ENCODE results near the gene TMEM242. TPM values are rescaled to one million over a fixed set of nuclear protein-coding genes. Genes with fewer than 3 reads are reported as not detected.

Gene TMEM242
- polyA plus RNA-seq, 2 of the 4 experiments (the other 2 are of a cell fraction), result 5.3 to 7.4 TPM

DNA sequence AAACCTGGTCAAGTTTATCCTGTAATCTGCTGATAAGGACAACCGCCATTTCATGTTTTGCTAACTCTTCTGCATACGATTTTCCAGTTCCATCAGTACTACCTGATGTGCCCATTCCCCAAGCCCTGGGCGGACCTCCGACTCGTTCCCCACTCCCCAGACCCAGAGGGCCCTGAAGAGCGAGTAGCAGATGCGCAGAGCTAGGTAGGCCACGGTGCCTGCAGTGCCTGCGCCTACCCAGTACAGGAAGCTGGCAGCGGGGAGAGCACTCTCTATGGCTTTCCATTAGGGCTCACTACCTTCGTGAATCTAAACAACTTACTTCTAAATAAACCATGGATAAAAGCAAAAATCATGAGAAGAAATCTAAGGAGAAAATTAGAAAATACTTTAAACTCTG lies 43.3 kb upstream of the TMEM242 start:
- POLR2A ChIA-PET, result no interaction called here
- TF ChIP-seq ZC3H11A (IDR thresholded peaks at IDR 0.05) (no peak), CBX8 (IDR thresholded peaks at IDR 0.05) (no peak), TP53 (CRISPR knock-in tag; IDR thresholded peaks at IDR 0.05) (no peak)
- TF ChIP-seq, protein P1, sequence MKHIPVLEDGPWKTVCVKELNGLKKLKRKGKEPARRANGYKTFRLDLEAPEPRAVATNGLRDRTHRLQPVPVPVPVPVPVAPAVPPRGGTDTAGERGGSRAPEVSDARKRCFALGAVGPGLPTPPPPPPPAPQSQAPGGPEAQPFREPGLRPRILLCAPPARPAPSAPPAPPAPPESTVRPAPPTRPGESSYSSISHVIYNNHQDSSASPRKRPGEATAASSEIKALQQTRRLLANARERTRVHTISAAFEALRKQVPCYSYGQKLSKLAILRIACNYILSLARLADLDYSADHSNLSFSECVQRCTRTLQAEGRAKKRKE (CRISPR knock-in tag; IDR thresholded peaks at IDR 0.05; ENCODE audit: low read depth), result no peak
- Histone ChIP-seq H3K4me2 (no peak overlapping the region), H3K4me3 (no peak overlapping the region), H3K27ac (no peak overlapping the region), H3K9me3 (no peaks in the 10 kb centered on the region), H3K4me1 (no peaks in the 10 kb centered on the region)
- ATAC-seq (no peak), FAIRE-seq (no peak), DNase-seq (ENCODE audit: low read depth in 1 of 2, low spot score in 1 of 2) (no peak)
- 67% methylated on average over 9 of the region's 11 CpGs for WGBS (ENCODE audit: missing lambda C conversion rate)
- CTCF ChIA-PET, result no interaction called here

GRCh38 chr6:157364705-157365104 lies 41.4 kb upstream of the TMEM242 start:
- no peak for TF ChIP-seq SREBF2 (IDR thresholded peaks at IDR 0.05)
- no peak for TF ChIP-seq CBX8 (IDR thresholded peaks at IDR 0.05)
- TF ChIP-seq RCOR1 (IDR thresholded peaks at IDR 0.05; ENCODE audit: low read depth, low read length), result no peak
- TF ChIP-seq, protein P1 (CRISPR knock-in tag; IDR thresholded peaks at IDR 0.05; ENCODE audit: low read depth), result no peak
- TF ChIP-seq HOXB5 (CRISPR knock-in tag; IDR thresholded peaks at IDR 0.05), result no peak
- TF ChIP-seq ZNF302 (CRISPR knock-in tag; IDR thresholded peaks at IDR 0.05), result no peak
- no peak for TF ChIP-seq CEBPB (IDR thresholded peaks at IDR 0.05)
- no peak for TF ChIP-seq NR3C1 (IDR thresholded peaks at IDR 0.05)
- no peak for TF ChIP-seq HDAC2 (IDR thresholded peaks at IDR 0.05)
- no peak for DNase-seq (ENCODE audit: low read depth in 1 of 2, low spot score in 1 of 2)
- no peak for FAIRE-seq
- Histone ChIP-seq H3K4me2 (no peak overlapping the region), H3K4me3 (no peak overlapping the region), H3K9me3 (no peaks in the 10 kb centered on the region), H3K4me1 (no peaks in the 10 kb centered on the region), H3K27ac (no peak overlapping the region)
- ChIA-PET CTCF (interaction anchor here (0.6 to 1.4 kb wide), 2 partner anchors 8 to 303 kb away, joined by 3 to 6 read pairs; no protein-coding TSS in a partner anchor), POLR2A (no interaction called here)
- ATAC-seq, result no peak
- 91% methylated on average over 1 of the region's 1 CpG for WGBS (ENCODE audit: missing lambda C conversion rate)

DNA sequence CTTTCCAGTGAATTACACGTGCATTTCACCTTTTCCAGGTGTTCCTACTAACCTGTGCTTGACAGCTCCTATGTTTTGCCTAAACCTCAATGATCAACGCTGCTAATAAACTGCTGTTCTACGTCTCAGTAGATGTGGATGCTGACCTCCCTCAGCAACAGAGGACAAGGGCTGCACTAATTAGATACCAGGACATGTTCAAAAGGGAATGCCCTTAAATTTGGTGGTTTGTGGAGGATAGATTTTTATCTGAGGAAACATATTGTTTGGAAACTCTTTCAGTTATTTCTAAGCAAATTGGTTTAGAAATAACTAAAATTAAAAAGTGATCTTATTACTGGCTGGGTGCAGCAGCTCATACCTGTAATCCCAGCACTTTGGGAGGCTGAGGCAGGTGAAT lies 38.6 kb upstream of the TMEM242 start:
- no peaks in the 10 kb centered on the region for H3K9me3 ChIP-seq
- no peak overlapping the region for H3K4me2 ChIP-seq
- ATAC-seq (no peak), DNase-seq (ENCODE audit: low read depth in 1 of 2, low spot score in 1 of 2) (no peak), FAIRE-seq (no peak)
- no peaks in the 10 kb centered on the region for H3K4me1 ChIP-seq
- ChIA-PET CTCF (no interaction called here), POLR2A (no interaction called here)
- 47% methylated on average over 3 of the region's 3 CpGs for WGBS (ENCODE audit: missing lambda C conversion rate)
- H3K27ac ChIP-seq, result no peak overlapping the region
- no peak overlapping the region for H3K4me3 ChIP-seq
- TF ChIP-seq POLR2AphosphoS2 (conservative IDR thresholded peaks at IDR 0.05; ENCODE audit: low read length) (no peak), CTCF (IDR thresholded peaks at IDR 0.05) (no peak), FOSL2 (IDR thresholded peaks at IDR 0.05) (no peak), FOSL2 (CRISPR knock-in tag; IDR thresholded peaks at IDR 0.05) (no peak), HOXB5 (CRISPR knock-in tag; IDR thresholded peaks at IDR 0.05) (no peak), JUN (IDR thresholded peaks at IDR 0.05) (no peak), TP53 (CRISPR knock-in tag; IDR thresholded peaks at IDR 0.05) (no peak), EHF (CRISPR knock-in tag; IDR thresholded peaks at IDR 0.05) (no peak)

- WGBS (ENCODE audit: missing lambda C conversion rate), result 53% methylated on average over 8 of the region's 8 CpGs
These were observed 35.0 kb upstream of the TMEM242 start for GRCh38 chr6:157358287-157358686.

More at GRCh38 chr6:157358287-157358686, 35.0 kb upstream of the TMEM242 start:
- no peak for ATAC-seq
- CTCF ChIA-PET, result interaction anchor here (1.3 kb wide), 1 partner anchor 12 kb away, joined by 3 read pairs; no protein-coding TSS in a partner anchor
- POLR2A ChIA-PET, result no interaction called here
- no peak overlapping the region for H3K4me3 ChIP-seq
- no peak for DNase-seq (ENCODE audit: low read depth in 1 of 2, low spot score in 1 of 2)
- H3K4me2 ChIP-seq, result no peak overlapping the region
- no peak overlapping the region for H3K27ac ChIP-seq
- H3K9me3 ChIP-seq, result no peaks in the 10 kb centered on the region
- H3K4me1 ChIP-seq, result no peaks in the 10 kb centered on the region
- FAIRE-seq, result no peak
- TF ChIP-seq ZNF302 (CRISPR knock-in tag; IDR thresholded peaks at IDR 0.05), result no peak
- no peak for TF ChIP-seq CHD2 (IDR thresholded peaks at IDR 0.05; ENCODE audit: low read length, partially characterized antibody)
- TF ChIP-seq, protein P2, sequence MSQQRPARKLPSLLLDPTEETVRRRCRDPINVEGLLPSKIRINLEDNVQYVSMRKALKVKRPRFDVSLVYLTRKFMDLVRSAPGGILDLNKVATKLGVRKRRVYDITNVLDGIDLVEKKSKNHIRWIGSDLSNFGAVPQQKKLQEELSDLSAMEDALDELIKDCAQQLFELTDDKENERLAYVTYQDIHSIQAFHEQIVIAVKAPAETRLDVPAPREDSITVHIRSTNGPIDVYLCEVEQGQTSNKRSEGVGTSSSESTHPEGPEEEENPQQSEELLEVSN (IDR thresholded peaks at IDR 0.05; ENCODE audit: borderline replicate concordance, low read depth), result no peak
- no peak for TF ChIP-seq RFX5 (IDR thresholded peaks at IDR 0.05)
- no peak for TF ChIP-seq ELK1 (IDR thresholded peaks at IDR 0.05; ENCODE audit: low read depth, low read length)
- no peak for TF ChIP-seq JUN (IDR thresholded peaks at IDR 0.05)
- TF ChIP-seq ZC3H11A (IDR thresholded peaks at IDR 0.05), result no peak
- TF ChIP-seq NPAS2 (CRISPR knock-in tag; IDR thresholded peaks at IDR 0.05; ENCODE audit: borderline replicate concordance), result no peak
- no peak for TF ChIP-seq NFE2L2 (conservative IDR thresholded peaks at IDR 0.05; ENCODE audit: low read length)
- TF ChIP-seq POLR2AphosphoS2 (conservative IDR thresholded peaks at IDR 0.05; ENCODE audit: low read length), result no peak
- TF ChIP-seq KDM5A (IDR thresholded peaks at IDR 0.05), result no peak
- TF ChIP-seq, protein P3, sequence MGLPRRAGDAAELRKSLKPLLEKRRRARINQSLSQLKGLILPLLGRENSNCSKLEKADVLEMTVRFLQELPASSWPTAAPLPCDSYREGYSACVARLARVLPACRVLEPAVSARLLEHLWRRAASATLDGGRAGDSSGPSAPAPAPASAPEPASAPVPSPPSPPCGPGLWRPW (IDR thresholded peaks at IDR 0.05), result no peak
- no peak for TF ChIP-seq HOXB5 (CRISPR knock-in tag; IDR thresholded peaks at IDR 0.05)
- no peak for TF ChIP-seq JUNB (IDR thresholded peaks at IDR 0.05)
- TF ChIP-seq EHF (CRISPR knock-in tag; IDR thresholded peaks at IDR 0.05), result no peak
- TF ChIP-seq SMC3 (IDR thresholded peaks at IDR 0.05), result no peak

All from A549 (cell line).